ENCODE data around the gene TUBGCP2.
"Not testable (repeated sequence)": the region's sequence is repeated elsewhere in the genome, so short reads cannot be mapped to it uniquely, and the experiment has no call there.

TUBGCP2 gene

DNA sequence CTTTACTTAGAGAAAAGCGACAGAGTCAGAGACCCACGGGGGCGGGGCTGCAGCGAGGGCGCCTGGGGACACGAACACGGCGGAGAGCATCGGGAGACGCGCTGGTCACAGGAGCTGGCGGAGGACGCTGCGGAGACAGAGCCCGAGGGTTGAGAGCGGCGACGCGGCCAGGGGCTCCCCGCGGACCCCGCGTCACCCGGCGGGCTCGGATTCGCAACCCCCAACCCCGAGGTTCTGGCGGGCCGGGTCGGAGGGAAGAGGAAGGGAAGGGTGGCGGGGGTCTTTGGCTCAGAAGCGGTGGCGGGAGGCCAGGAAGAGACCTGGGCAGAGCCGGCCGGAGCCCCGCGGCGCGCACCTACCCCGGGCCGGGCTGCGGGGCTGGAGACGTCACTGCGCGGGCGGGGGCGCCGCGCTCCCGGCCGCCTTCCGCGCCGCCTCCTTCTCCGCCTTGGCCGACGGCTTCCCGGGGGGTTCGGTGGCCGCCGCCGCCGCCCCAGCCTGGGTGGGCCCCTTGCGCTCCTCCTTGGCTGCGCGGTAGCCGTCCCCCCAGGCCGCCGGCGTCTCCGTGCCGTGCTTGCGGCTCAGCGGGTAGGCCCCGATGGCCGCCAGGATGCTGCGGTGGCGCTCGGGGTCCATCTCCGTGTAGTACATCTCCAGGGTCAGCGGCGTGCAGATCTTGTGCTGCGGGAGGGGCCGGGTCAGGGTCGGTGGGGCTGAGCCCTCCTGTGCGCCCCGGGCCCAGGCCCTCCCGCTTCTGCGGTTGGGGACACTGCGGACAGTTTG, 17.0 kb upstream of the TUBGCP2 start:
- no peak overlapping the region for H3K4me3 ChIP-seq
- H3K4me2 ChIP-seq, result peak overlapping the region in 8 of 11 experiments; percentile 12 to 60 (median 48); a peak in 11 of 22 replicates
- peaks cover 0 to 40% (median 10%) of the 10 kb centered on the region in 11 experiments; a peak in 11 of 22 replicates for H4K20me1 ChIP-seq

GRCh38 chr10:133324857-133325260, 16.2 kb upstream of the TUBGCP2 start:
- Histone ChIP-seq H3K27ac (no peak overlapping the region), H3K27me3 (peaks cover 49 to 53% (median 51%) of the 10 kb centered on the region in 11 experiments), H3K9me3 (replicated peaks in 1 of 11) (peaks cover 7 to 13% (median 10%) of the 10 kb centered on the region in 11 experiments), H3K4me2 (peak overlapping the region in 9 of 11 experiments; percentile 3 to 60 (median 47); a peak in 13 of 22 replicates), H3K4me1 (peaks cover 8 to 27% (median 21%) of the 10 kb centered on the region in 10 experiments; a peak in 16 of 20 replicates), H3K36me3 (no peaks in the 10 kb centered on the region), H3K4me3 (no peak overlapping the region), H4K20me1 (peaks cover 0 to 40% (median 10%) of the 10 kb centered on the region in 11 experiments; a peak in 11 of 22 replicates), H3K9ac (no peak overlapping the region)
- TF ChIP-seq Cebpa-rat (IDR thresholded peaks at IDR 0.05), result no peak

More for the DNA sequence above, 17.0 kb upstream of the TUBGCP2 start:
- H3K36me3 ChIP-seq, result no peaks in the 10 kb centered on the region
- no peak overlapping the region for H3K27ac ChIP-seq
- H3K9ac ChIP-seq, result no peak overlapping the region
- H3K4me1 ChIP-seq, result peaks cover 8 to 30% (median 23%) of the 10 kb centered on the region in 10 experiments; a peak in 16 of 20 replicates
- H3K27me3 ChIP-seq, result peaks cover 49 to 56% (median 51%) of the 10 kb centered on the region in 11 experiments
- TF ChIP-seq Cebpa-rat (IDR thresholded peaks at IDR 0.05), result no peak
- H3K9me3 ChIP-seq (replicated peaks in 1 of 11), result peaks cover 5 to 10% (median 8%) of the 10 kb centered on the region in 11 experiments

DNA sequence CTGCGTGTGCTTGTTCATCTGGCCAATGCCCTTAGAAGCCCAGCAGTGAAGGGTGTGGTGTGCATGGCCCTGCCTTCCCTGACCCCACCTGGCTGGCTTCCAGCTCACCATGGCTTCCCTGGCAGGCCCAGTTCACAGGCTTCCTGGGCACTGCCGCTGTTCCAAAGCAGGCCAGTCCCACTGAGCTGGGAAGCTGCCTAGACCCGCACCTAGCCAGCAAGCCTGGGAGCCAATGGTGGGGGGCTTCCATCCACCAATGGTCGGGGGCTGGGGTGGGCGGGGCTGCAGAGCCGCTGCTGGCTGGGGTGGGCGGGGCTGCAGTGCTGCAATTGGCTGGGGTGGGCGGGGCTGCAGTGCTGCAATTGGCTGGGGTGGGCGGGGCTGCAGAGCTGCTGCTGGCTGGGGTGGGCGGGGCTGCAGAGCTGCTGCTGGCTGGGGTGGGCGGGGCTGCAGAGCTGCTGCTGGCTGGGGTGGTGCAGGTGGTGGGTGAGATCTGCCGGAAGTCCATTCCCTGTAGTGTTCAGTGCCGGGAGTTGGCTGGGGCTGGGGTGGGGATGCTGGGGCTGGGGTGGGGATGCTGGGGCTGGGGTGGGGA, 15.6 kb upstream of the TUBGCP2 start:
- H3K27ac ChIP-seq, result no peak overlapping the region
- peaks cover 8 to 26% (median 19%) of the 10 kb centered on the region in 10 experiments; a peak in 16 of 20 replicates for H3K4me1 ChIP-seq
- H3K27me3 ChIP-seq, result peaks cover 47 to 50% (median 50%) of the 10 kb centered on the region in 11 experiments
- H4K20me1 ChIP-seq, result peaks cover 0 to 40% (median 8%) of the 10 kb centered on the region in 11 experiments; a peak in 11 of 22 replicates
- no peak overlapping the region for H3K9ac ChIP-seq
- peaks cover 7 to 13% (median 10%) of the 10 kb centered on the region in 11 experiments for H3K9me3 ChIP-seq (replicated peaks in 1 of 11)
- H3K4me2 ChIP-seq, result peak overlapping the region in 1 of 11 experiments; percentile 34; a peak in 2 of 22 replicates
- no peak for TF ChIP-seq Cebpa-rat (IDR thresholded peaks at IDR 0.05)
- H3K4me3 ChIP-seq, result no peak overlapping the region
- H3K36me3 ChIP-seq, result no peaks in the 10 kb centered on the region

- Histone ChIP-seq H4K20me1 (peaks cover 0 to 20% (median 6%) of the 10 kb centered on the region in 11 experiments; a peak in 8 of 22 replicates), H3K27me3 (peaks cover 26 to 39% (median 37%) of the 10 kb centered on the region in 11 experiments), H3K9me3 (replicated peaks in 1 of 11) (peaks cover 7 to 13% (median 10%) of the 10 kb centered on the region in 11 experiments), H3K4me1 (peaks cover 8 to 31% (median 19%) of the 10 kb centered on the region in 10 experiments; a peak in 17 of 20 replicates)
- H3K36me3 ChIP-seq, H3K9ac ChIP-seq, H3K4me3 ChIP-seq, H3K27ac ChIP-seq, H3K4me2 ChIP-seq: not testable (repeated sequence)
Measured at GRCh38 chr10:133322064-133322709, 13.5 kb upstream of the TUBGCP2 start.

GRCh38 chr10:133320852-133321422, 12.3 kb upstream of the TUBGCP2 start:
- H3K27me3 ChIP-seq, result peaks cover 13 to 26% (median 25%) of the 10 kb centered on the region in 11 experiments
- not testable (repeated sequence) for H3K4me2 ChIP-seq, H3K9ac ChIP-seq, H3K36me3 ChIP-seq, H3K4me3 ChIP-seq, H3K27ac ChIP-seq
- H3K4me1 ChIP-seq, result peaks cover 8 to 23% (median 16%) of the 10 kb centered on the region in 10 experiments; a peak in 16 of 20 replicates
- H4K20me1 ChIP-seq, result peaks cover 0 to 12% (median 3%) of the 10 kb centered on the region in 11 experiments; a peak in 6 of 22 replicates
- H3K9me3 ChIP-seq (replicated peaks in 1 of 11), result peaks cover 7 to 15% (median 11%) of the 10 kb centered on the region in 11 experiments

- H3K4me3 ChIP-seq, result peak overlapping the region; percentile 42 to 67 (median 50); a peak in 17 of 20 replicates
- H3K36me3 ChIP-seq, result no peaks in the 10 kb centered on the region
- peaks cover 0 to 7% (median 0%) of the 10 kb centered on the region in 11 experiments; a peak in 2 of 22 replicates for H4K20me1 ChIP-seq
- H3K9ac ChIP-seq, result peak overlapping the region in 9 of 11 experiments; percentile 15 to 73 (median 62); a peak in 15 of 22 replicates
- H3K4me1 ChIP-seq, result peaks cover 0 to 24% (median 16%) of the 10 kb centered on the region in 10 experiments; a peak in 16 of 20 replicates
- no peak for TF ChIP-seq Cebpa-rat (IDR thresholded peaks at IDR 0.05)
- peak overlapping the region; percentile 72 to 93 (median 87) for H3K4me2 ChIP-seq
- H3K9me3 ChIP-seq (replicated peaks in 1 of 11), result peaks cover 7 to 18% (median 12%) of the 10 kb centered on the region in 11 experiments
- peaks cover 0 to 13% (median 11%) of the 10 kb centered on the region in 11 experiments; a peak in 14 of 22 replicates for H3K27me3 ChIP-seq
- H3K27ac ChIP-seq, result no peak overlapping the region
Measured at GRCh38 chr10:133318494-133319127, 9.9 kb upstream of the TUBGCP2 start.

GRCh38 chr10:133316732-133317131, 8.1 kb upstream of the TUBGCP2 start:
- H3K9ac ChIP-seq, result no peak overlapping the region
- H3K4me2 ChIP-seq, result no peak overlapping the region
- H4K20me1 ChIP-seq, result peaks cover 0 to 22% (median 8%) of the 10 kb centered on the region in 11 experiments; a peak in 10 of 22 replicates
- peaks cover 14 to 18% (median 15%) of the 10 kb centered on the region in 11 experiments for H3K36me3 ChIP-seq
- H3K9me3 ChIP-seq (replicated peaks in 1 of 11), result peaks cover 7 to 18% (median 12%) of the 10 kb centered on the region in 11 experiments
- H3K27ac ChIP-seq, result no peak overlapping the region
- peaks cover 0 to 36% (median 23%) of the 10 kb centered on the region in 10 experiments; a peak in 15 of 20 replicates for H3K4me1 ChIP-seq
- no peak for TF ChIP-seq Cebpa-rat (IDR thresholded peaks at IDR 0.05)
- no peak overlapping the region for H3K4me3 ChIP-seq
- peaks cover 0 to 13% (median 11%) of the 10 kb centered on the region in 11 experiments; a peak in 14 of 22 replicates for H3K27me3 ChIP-seq

Measured in BLaER1 treated with 17β-estradiol and CSF1 and Interleukin-3, amounts not matched to agents 10 nM and 100 nM (cell line).